ENCODE data around the gene ABHD14A.

The ABHD14A gene

GRCh38 chr3:52004906-52005395 lies 30.1 kb downstream of the ABHD14A start:
- H3K4me2 ChIP-seq (ENCODE audit: low read length), result no peak overlapping the region
- no peaks in the 10 kb centered on the region for H3F3A ChIP-seq (ENCODE audit: insufficient read depth, low read length)
- no peaks in the 10 kb centered on the region for H3K36me3 ChIP-seq (ENCODE audit: insufficient read depth, low read length)
- no peaks in the 10 kb centered on the region for H3K9me2 ChIP-seq (ENCODE audit: low read depth, low read length)
- H3K27ac ChIP-seq (ENCODE audit: low read depth, low read length, poor library complexity, severe bottlenecking), result no peak overlapping the region
- H3K79me2 ChIP-seq (ENCODE audit: insufficient read depth, low read length), result no peaks in the 10 kb centered on the region
- no peak overlapping the region for H3K9ac ChIP-seq (ENCODE audit: low read length)
- H4K20me1 ChIP-seq (ENCODE audit: insufficient read depth, low read length), result no peaks in the 10 kb centered on the region
- no peak for TF ChIP-seq CTCF (IDR thresholded peaks at IDR 0.05; ENCODE audit: low read length)
- no peak for TF ChIP-seq EZH2 (IDR thresholded peaks at IDR 0.05; ENCODE audit: borderline replicate concordance, low read length)
- no peak overlapping the region for H2AFZ ChIP-seq (ENCODE audit: low read length)
- H3K27me3 ChIP-seq (ENCODE audit: insufficient read depth, low read length), result 0 out of 2 replicates have a peak, but pooled peaks cover 7% of the 10 kb centered on the region
- H3K4me1 ChIP-seq (ENCODE audit: insufficient read depth, low read length, severe bottlenecking), result no peaks in the 10 kb centered on the region
- H3K9me3 ChIP-seq (ENCODE audit: low read length), result no peaks in the 10 kb centered on the region
- H3K4me3 ChIP-seq (ENCODE audit: low read depth, low read length, poor library complexity, severe bottlenecking), result no peak overlapping the region

GRCh38 chr3:52005571-52005986 lies 30.7 kb downstream of the ABHD14A start:
- Histone ChIP-seq H4K20me1 (ENCODE audit: insufficient read depth, low read length) (no peaks in the 10 kb centered on the region), H3K36me3 (ENCODE audit: insufficient read depth, low read length) (no peaks in the 10 kb centered on the region), H3K9ac (ENCODE audit: low read length) (no peak overlapping the region), H3F3A (ENCODE audit: insufficient read depth, low read length) (no peaks in the 10 kb centered on the region), H3K79me2 (ENCODE audit: insufficient read depth, low read length) (no peaks in the 10 kb centered on the region), H3K9me2 (ENCODE audit: low read depth, low read length) (no peaks in the 10 kb centered on the region), H3K27me3 (ENCODE audit: insufficient read depth, low read length) (0 out of 2 replicates have a peak, but pooled peaks cover 7% of the 10 kb centered on the region), H3K27ac (ENCODE audit: low read depth, low read length, poor library complexity, severe bottlenecking) (no peak overlapping the region), H3K9me3 (ENCODE audit: low read length) (no peaks in the 10 kb centered on the region), H3K4me2 (ENCODE audit: low read length) (no peak overlapping the region), H3K4me3 (ENCODE audit: low read depth, low read length, poor library complexity, severe bottlenecking) (no peak overlapping the region), H2AFZ (ENCODE audit: low read length) (no peak overlapping the region), H3K4me1 (ENCODE audit: insufficient read depth, low read length, severe bottlenecking) (no peaks in the 10 kb centered on the region)
- TF ChIP-seq CTCF (IDR thresholded peaks at IDR 0.05; ENCODE audit: low read length), result no peak
- TF ChIP-seq EZH2 (IDR thresholded peaks at IDR 0.05; ENCODE audit: borderline replicate concordance, low read length), result no peak

GRCh38 chr3:52006017-52006819 lies 31.4 kb downstream of the ABHD14A start:
- Histone ChIP-seq H3K79me2 (ENCODE audit: insufficient read depth, low read length) (no peaks in the 10 kb centered on the region), H3K9me2 (ENCODE audit: low read depth, low read length) (no peaks in the 10 kb centered on the region), H4K20me1 (ENCODE audit: insufficient read depth, low read length) (no peaks in the 10 kb centered on the region), H3K9ac (ENCODE audit: low read length) (no peak overlapping the region), H2AFZ (ENCODE audit: low read length) (no peak overlapping the region), H3F3A (ENCODE audit: insufficient read depth, low read length) (no peaks in the 10 kb centered on the region), H3K36me3 (ENCODE audit: insufficient read depth, low read length) (no peaks in the 10 kb centered on the region), H3K4me3 (ENCODE audit: low read depth, low read length, poor library complexity, severe bottlenecking) (no peak overlapping the region), H3K27me3 (ENCODE audit: insufficient read depth, low read length) (0 out of 2 replicates have a peak, but pooled peaks cover 7% of the 10 kb centered on the region), H3K27ac (ENCODE audit: low read depth, low read length, poor library complexity, severe bottlenecking) (no peak overlapping the region), H3K4me1 (ENCODE audit: insufficient read depth, low read length, severe bottlenecking) (no peaks in the 10 kb centered on the region), H3K9me3 (ENCODE audit: low read length) (no peaks in the 10 kb centered on the region), H3K4me2 (ENCODE audit: low read length) (no peak overlapping the region)
- TF ChIP-seq EZH2 (IDR thresholded peaks at IDR 0.05; ENCODE audit: borderline replicate concordance, low read length) (no peak), CTCF (IDR thresholded peaks at IDR 0.05; ENCODE audit: low read length) (no peak)
